Kidney (tissue), 22 donors: ENCODE results near the gene CD80. TPM values are rescaled to one million over a fixed set of nuclear protein-coding genes. Genes with fewer than 3 reads are reported as not detected.

Experiments
- DNase-seq, 5 donors: peaks; one replicate each; pipeline ENCODE4 v3.0.0-alpha.2; 2013 to 2020
- FAIRE-seq: peaks from 2 replicates; lab custom pipeline; 2012; peaks lifted over from hg19 to GRCh38; lab: Jason Lieb, UNC
- H3K27ac ChIP-seq, 2 donors: one replicate each; pipeline ENCODE4 v1.7.0; 2013; ENCODE audit warnings: low read depth in 2 of 2, low read length in 2 of 2, inconsistent platforms in 1 of 2
- H3K27me3 ChIP-seq: one replicate; pipeline ENCODE4 v1.7.1; 2013; ENCODE audit warnings: low read length, inconsistent platforms; ENCODE audit not compliant: control insufficient read depth, insufficient read depth
- H3K36me3 ChIP-seq, 3 donors: one replicate each; pipeline versions ENCODE4 v1.7.0 to v1.7.1; 2013; ENCODE audit warnings: low read length in 3 of 3, control low read depth in 1 of 3, inconsistent platforms in 1 of 3; ENCODE audit not compliant: insufficient read depth in 3 of 3, control insufficient read depth in 2 of 3
- H3K4me1 ChIP-seq, 3 donors: one replicate each; pipeline versions ENCODE4 v1.7.0 to v1.7.1; 2013; ENCODE audit warnings: low read length in 3 of 3, inconsistent platforms in 1 of 3, low read depth in 1 of 3; ENCODE audit not compliant: control insufficient read depth in 2 of 3, insufficient read depth in 2 of 3
- H3K4me3 ChIP-seq, 3 donors: one replicate each; pipeline versions ENCODE4 v1.7.0 to v1.8.1; 2013; ENCODE audit warnings: low read length in 3 of 3, control low read depth in 1 of 3, inconsistent platforms in 1 of 3
- H3K9ac ChIP-seq, 3 donors: one replicate each; pipeline versions ENCODE4 v1.7.0 to v1.7.1; 2013; ENCODE audit warnings: low read length in 3 of 3, control low read depth in 1 of 3, inconsistent platforms in 1 of 3
- H3K9me3 ChIP-seq, 3 donors: one replicate each; pipeline versions ENCODE4 v1.7.0 to v1.7.1; 2013; ENCODE audit warnings: low read length in 3 of 3, control low read depth in 1 of 3, inconsistent platforms in 1 of 3; ENCODE audit not compliant: control insufficient read depth in 2 of 3, insufficient read depth in 1 of 3
- intact Hi-C: fragments of 100-400 bp; cut with DNase I; formaldehyde crosslinking; loops from one replicate; pipeline ENCODE4 v1.11.1; 2022
- long read RNA-seq, 10 donors: library from polyadenylated mRNA in 1 of 10; unstranded in 1 of 10; transcript quantifications; one replicate each; pipeline ENCODE4 v2.0.0 and lab custom pipeline, GENCODE V29; 2021 to 2026
- polyA plus RNA-seq: library from polyadenylated mRNA; stranded (reverse); fragments of 350-450 nt; fragmentation: Illumina TruSeq; extraction: RNeasy Lipid Tissue Mini Kit (QIAGEN cat#74804); gene quantifications from one replicate; pipeline ENCODE4 v1.2.3, GENCODE V29; 2014; ENCODE audit warnings: low read depth, low replicate concordance; ENCODE audit not compliant: insufficient read depth
- total RNA-seq: library from RNA; stranded (reverse); fragmentation: NEBNext Ultra II Directional; extraction: Animal tissue kit (Norgen Biotek cat#: 25700); gene quantifications from one replicate; pipeline ENCODE4 v1.2.1, GENCODE V29; 2021
- TF ChIP-seq, protein P1 (sequence below): IDR thresholded peaks from 3 replicates; pipeline ENCODE4 v1.5.1; 2012; ENCODE audit warnings: mild to moderate bottlenecking, moderate library complexity, borderline replicate concordance; ENCODE audit not compliant: insufficient read depth; ENCODE audit errors: extremely low read depth
- donor health status: control.
- donor health status: control.
- donor health status: control.
- donor health status: control.
- donor health status: control.
- donor health status: DM: yes; HTN: yes; CAD: no.
- donor health status: Normal renal cell carcinoma (clear cell type).

Gene CD80, protein sequence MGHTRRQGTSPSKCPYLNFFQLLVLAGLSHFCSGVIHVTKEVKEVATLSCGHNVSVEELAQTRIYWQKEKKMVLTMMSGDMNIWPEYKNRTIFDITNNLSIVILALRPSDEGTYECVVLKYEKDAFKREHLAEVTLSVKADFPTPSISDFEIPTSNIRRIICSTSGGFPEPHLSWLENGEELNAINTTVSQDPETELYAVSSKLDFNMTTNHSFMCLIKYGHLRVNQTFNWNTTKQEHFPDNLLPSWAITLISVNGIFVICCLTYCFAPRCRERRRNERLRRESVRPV
- 1.2 TPM for total RNA-seq
- not detected for polyA plus RNA-seq
- long read RNA-seq, donor 1: 0 reads
- long read RNA-seq, donor 2: 0 reads
- long read RNA-seq, donor 3: 0 reads
- long read RNA-seq, donor 4: 0 reads
- long read RNA-seq, donor 5: 0 reads
- long read RNA-seq, donor 6: 0 reads
- long read RNA-seq, donor 7: 0 reads
- long read RNA-seq, donor 8: 0 reads
- long read RNA-seq, donor 9: 0 reads
- long read RNA-seq, donor 10: 0 reads

DNA sequence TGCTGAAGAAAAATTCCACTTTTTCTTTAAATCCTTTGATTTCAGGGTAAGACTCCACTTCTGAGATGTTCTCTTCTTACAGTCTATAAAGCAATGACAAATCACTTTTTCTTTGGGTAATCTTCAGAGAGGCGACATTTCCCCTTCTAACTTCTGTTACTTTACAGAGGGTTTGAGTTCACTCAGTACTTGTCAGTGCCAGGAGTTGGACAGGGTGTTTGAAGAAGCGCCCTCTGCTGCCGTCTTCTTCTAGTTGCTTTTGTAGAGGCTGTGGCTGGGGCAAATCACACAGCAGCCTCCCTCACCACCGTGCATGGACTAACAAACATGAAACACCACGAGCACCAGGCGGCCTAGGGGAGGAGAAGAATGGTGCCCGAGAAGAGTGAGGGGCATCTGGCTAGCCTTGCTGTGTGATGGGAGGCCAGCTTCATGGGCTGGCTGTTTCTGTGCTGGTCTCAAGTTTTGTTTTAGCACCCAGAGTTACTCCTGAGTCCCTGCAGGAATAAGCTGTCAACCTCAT lies at the start of gene CD80:
Gene CD80, minus strand, starts transcription at position 174 of the 523 bp plus-strand sequence. CDS start 1,886 bp downstream, outside the sequence.
- peak in 2 of 5 donors; percentile 12 to 23 for DNase-seq
- no peaks in the 10 kb centered on the region for H3K27me3 ChIP-seq
- H3K36me3 ChIP-seq: no peaks in the 10 kb centered on the region
- no peak for FAIRE-seq
- H3K27ac ChIP-seq: no peak within 1 kb of the TSS
- H3K9ac ChIP-seq: no peak within 1 kb of the TSS
- TF ChIP-seq, protein P1, sequence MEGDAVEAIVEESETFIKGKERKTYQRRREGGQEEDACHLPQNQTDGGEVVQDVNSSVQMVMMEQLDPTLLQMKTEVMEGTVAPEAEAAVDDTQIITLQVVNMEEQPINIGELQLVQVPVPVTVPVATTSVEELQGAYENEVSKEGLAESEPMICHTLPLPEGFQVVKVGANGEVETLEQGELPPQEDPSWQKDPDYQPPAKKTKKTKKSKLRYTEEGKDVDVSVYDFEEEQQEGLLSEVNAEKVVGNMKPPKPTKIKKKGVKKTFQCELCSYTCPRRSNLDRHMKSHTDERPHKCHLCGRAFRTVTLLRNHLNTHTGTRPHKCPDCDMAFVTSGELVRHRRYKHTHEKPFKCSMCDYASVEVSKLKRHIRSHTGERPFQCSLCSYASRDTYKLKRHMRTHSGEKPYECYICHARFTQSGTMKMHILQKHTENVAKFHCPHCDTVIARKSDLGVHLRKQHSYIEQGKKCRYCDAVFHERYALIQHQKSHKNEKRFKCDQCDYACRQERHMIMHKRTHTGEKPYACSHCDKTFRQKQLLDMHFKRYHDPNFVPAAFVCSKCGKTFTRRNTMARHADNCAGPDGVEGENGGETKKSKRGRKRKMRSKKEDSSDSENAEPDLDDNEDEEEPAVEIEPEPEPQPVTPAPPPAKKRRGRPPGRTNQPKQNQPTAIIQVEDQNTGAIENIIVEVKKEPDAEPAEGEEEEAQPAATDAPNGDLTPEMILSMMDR: peak; percentile 28
- H3K4me3 ChIP-seq: no peak within 1 kb of the TSS
- no peaks in the 10 kb centered on the region for H3K9me3 ChIP-seq
- intact Hi-C loops: no loop called here
- H3K4me1 ChIP-seq: peaks cover 0 to 2% (median 0%) of the 10 kb centered on the region in 3 donors

DNA sequence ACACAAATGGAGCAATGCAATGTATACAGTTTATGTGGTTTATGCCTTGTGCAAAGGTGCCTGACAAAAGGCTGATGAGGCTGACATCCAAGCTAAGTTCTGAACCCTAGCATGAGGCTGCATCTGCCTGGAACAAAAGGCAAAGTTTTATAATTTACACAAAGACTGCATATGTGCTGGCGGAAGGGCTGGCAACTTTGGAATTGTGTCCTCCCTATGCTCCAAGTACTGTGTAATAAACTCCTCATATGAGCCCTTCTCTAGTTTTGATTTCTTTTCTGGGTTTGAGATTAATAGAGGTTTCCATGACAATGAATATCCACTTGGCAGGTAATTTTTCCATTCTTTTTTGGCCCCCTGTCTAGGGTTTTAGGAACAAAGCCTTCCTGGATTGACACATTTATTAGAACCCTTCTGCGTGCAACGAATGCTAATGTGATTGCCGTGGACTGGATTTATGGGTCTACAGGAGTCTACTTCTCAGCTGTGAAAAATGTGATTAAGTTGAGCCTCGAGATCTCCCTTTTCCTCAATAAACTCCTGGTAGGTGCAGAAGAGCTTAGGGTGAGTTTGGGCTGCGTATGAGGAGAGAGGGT lies 49.1 kb upstream of the CD80 start:
- FAIRE-seq: no peak
- peaks cover 0 to 4% (median 0%) of the 10 kb centered on the region in 3 donors for H3K9me3 ChIP-seq
- TF ChIP-seq, protein P1: no peak
- no peaks in the 10 kb centered on the region for H3K4me1 ChIP-seq
- peak in 1 of 5 donors; percentile 31 for DNase-seq
- no peak overlapping the region for H3K27ac ChIP-seq
- no peak overlapping the region for H3K9ac ChIP-seq
- no peak overlapping the region for H3K4me3 ChIP-seq
- H3K36me3 ChIP-seq: no peaks in the 10 kb centered on the region
- intact Hi-C loops: no loop called here
- H3K27me3 ChIP-seq: no peaks in the 10 kb centered on the region

DNA sequence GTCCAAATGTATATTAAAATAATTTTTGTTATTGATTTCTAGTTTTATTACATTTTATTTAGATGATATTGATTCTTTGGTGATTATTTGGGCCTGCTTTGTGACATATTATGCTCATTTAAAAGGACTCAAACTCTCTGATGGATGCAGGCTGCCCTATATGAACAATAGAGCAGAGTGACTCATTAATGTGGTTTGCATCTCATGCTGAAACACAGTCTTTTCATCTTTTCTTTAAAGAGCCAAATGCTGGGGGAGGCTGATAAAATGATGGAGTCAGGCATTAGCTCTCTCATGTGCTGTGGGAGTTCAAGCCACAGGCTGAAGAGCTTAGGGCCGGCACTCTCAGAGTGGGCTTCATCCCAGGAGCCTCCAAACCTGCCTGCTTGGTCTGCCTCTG lies 45.5 kb upstream of the CD80 start:
- Histone ChIP-seq H3K27me3 (no peaks in the 10 kb centered on the region), H3K4me1 (peaks cover 0 to 2% (median 0%) of the 10 kb centered on the region in 3 donors), H3K9ac (no peak overlapping the region), H3K27ac (no peak overlapping the region), H3K36me3 (no peaks in the 10 kb centered on the region), H3K4me3 (no peak overlapping the region), H3K9me3 (no peaks in the 10 kb centered on the region)
- intact Hi-C loops: no loop called here
- DNase-seq (no peak), FAIRE-seq (no peak)
- TF ChIP-seq, protein P1: no peak
